OCI-LY3 (cell line): ENCODE data around the gene NT5E.

ENCODE experiments used
- EZH2phosphoT487 ChIP-seq: fragments of 200-600 bp; shearing (Covaris generic); IDR thresholded peaks from 2 replicates; pipeline ENCODE4 v1.6.1; 2018; ENCODE audit warnings: antibody characterized with exemption, mixed run types, low read depth
- TF ChIP-seq, protein P1 (sequence below): fragments of 200-600, 300-600 bp; sonication (generic); IDR thresholded peaks from 2 replicates; pipeline ENCODE4 v1.5.1; 2014; ENCODE audit warnings: antibody characterized with exemption, low read length, low read depth

DNA sequence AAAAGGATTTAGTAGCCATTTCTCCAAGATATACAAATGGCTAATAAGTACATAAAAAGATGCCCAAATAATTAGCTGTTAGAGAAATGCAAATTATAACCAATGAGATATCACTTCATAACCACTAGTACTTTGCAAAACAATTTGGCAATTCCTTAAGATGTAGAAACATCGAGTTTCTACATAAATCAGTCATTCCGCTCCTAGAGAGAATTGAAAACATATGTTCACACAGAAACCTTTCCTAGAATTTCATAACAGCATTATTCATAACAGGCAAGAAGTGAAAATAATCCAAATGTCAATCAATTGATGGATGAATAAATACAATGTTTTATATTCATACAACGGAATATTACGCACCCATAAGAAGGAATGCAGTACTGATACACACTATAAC is 20.5 kb upstream of the NT5E start:
- TF ChIP-seq, protein P1, sequence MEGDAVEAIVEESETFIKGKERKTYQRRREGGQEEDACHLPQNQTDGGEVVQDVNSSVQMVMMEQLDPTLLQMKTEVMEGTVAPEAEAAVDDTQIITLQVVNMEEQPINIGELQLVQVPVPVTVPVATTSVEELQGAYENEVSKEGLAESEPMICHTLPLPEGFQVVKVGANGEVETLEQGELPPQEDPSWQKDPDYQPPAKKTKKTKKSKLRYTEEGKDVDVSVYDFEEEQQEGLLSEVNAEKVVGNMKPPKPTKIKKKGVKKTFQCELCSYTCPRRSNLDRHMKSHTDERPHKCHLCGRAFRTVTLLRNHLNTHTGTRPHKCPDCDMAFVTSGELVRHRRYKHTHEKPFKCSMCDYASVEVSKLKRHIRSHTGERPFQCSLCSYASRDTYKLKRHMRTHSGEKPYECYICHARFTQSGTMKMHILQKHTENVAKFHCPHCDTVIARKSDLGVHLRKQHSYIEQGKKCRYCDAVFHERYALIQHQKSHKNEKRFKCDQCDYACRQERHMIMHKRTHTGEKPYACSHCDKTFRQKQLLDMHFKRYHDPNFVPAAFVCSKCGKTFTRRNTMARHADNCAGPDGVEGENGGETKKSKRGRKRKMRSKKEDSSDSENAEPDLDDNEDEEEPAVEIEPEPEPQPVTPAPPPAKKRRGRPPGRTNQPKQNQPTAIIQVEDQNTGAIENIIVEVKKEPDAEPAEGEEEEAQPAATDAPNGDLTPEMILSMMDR, result no peak
- no peak for TF ChIP-seq EZH2phosphoT487
